K562 (cell line): ENCODE results near the gene DMWD. TPM values are rescaled to one million over a fixed set of nuclear protein-coding genes. Genes with fewer than 3 reads are reported as not detected.

Experiments used
- ARID1B ChIP-seq: fragments of 450-650 bp; IDR thresholded peaks from 2 replicates; pipeline ENCODE4 v1.6.1; 2016; ENCODE audit warnings: antibody characterized with exemption, mild to moderate bottlenecking, inconsistent platforms
- DMBX1 ChIP-seq: fragments of 250-450 bp; sonication (Bioruptor Pico); IDR thresholded peaks from 2 replicates; pipeline ENCODE4 v1.8.0; 2022; ENCODE audit warnings: inconsistent platforms, mild to moderate bottlenecking, moderate library complexity, borderline replicate concordance
- FOXA1 ChIP-seq: fragments of 450-650 bp; IDR thresholded peaks from 2 replicates; pipeline ENCODE4 v1.6.1; 2016; ENCODE audit warnings: mild to moderate bottlenecking, borderline replicate concordance
- FOXJ3 ChIP-seq: sonication (generic); formaldehyde crosslinking; IDR thresholded peaks from 2 replicates; pipeline ENCODE4 v1.4.0; 2020; ENCODE audit warnings: mild to moderate bottlenecking, missing genetic modification reagents
- GTF2B ChIP-seq: IDR thresholded peaks from 2 replicates; pipeline ENCODE4 v1.6.1; 2011; ENCODE audit not compliant: insufficient read length; ENCODE audit errors: extremely low read depth
- HMG20B ChIP-seq: fragments of 250-450 bp; sonication (Bioruptor Pico); IDR thresholded peaks from 2 replicates; pipeline ENCODE4 v1.5.0; 2021; ENCODE audit warnings: mild to moderate bottlenecking
- JUN ChIP-seq, 2 experiments: sonication (generic) in 1 of 2; formaldehyde crosslinking in 1 of 2; IDR thresholded peaks; 2 replicates each; pipeline versions ENCODE4 v1.6.1 to v1.8.0; 2012 to 2022; ENCODE audit warnings: borderline replicate concordance in 2 of 2, mild to moderate bottlenecking in 2 of 2, improper control_type of control experiment in 1 of 2, low read depth in 1 of 2, low read length in 1 of 2, missing genetic modification reagents in 1 of 2
- POU5F1 ChIP-seq: fragments of 150-350 bp; IDR thresholded peaks from 2 replicates; pipeline ENCODE4 v1.6.1; 2014; ENCODE audit warnings: borderline replicate concordance, low read length, low read depth, mild to moderate bottlenecking; ENCODE audit not compliant: partially characterized antibody
- RBM22 ChIP-seq: fragments of 200-400 bp; formaldehyde crosslinking; IDR thresholded peaks from 2 replicates; pipeline ENCODE4 v1.6.1; 2018; ENCODE audit warnings: low read length, low read depth; ENCODE audit not compliant: poor library complexity, severe bottlenecking
- ZNF431 ChIP-seq: sonication (generic); formaldehyde crosslinking; IDR thresholded peaks from 2 replicates; pipeline ENCODE4 v1.8.0; 2022; ENCODE audit warnings: mild to moderate bottlenecking, missing genetic modification reagents
- ZNF589 ChIP-seq: fragments of 200-800 bp; sonication (Bioruptor generic); IDR thresholded peaks from 2 replicates; pipeline ENCODE4 v1.6.1; 2016; ENCODE audit warnings: low read depth, missing genetic modification characterization, missing compliant biosample characterization
- ZNF76 ChIP-seq: fragments of 250-450 bp; sonication (Bioruptor Pico); IDR thresholded peaks from 2 replicates; pipeline ENCODE4 v1.4.0; 2020; ENCODE audit warnings: mild to moderate bottlenecking, moderate library complexity, borderline replicate concordance
- ZNF785 ChIP-seq: fragments of 250-450 bp; sonication (Bioruptor Pico); IDR thresholded peaks from 2 replicates; pipeline ENCODE4 v1.4.0; 2020; ENCODE audit warnings: mild to moderate bottlenecking
- ZSCAN29 ChIP-seq: fragments of 450-650 bp; IDR thresholded peaks from 2 replicates; pipeline ENCODE4 v1.6.1; 2017
- polyA plus RNA-seq, 8 experiments: library from polyadenylated mRNA; depleted of rRNA in 4 of 8; stranded (reverse) in 5 of 8; unstranded in 3 of 8; fragments of >200 nt; fragmentation: Nextera tagmentation in 2 of 8; fragmentation: Illumina TruSeq in 1 of 8; extraction: Ambion mirVana in 2 of 8; extraction: Trizol in 1 of 8; gene quantifications; 2 replicates each; pipeline versions ENCODE4 v1.2.1 to v1.2.3, GENCODE V29; 2011 to 2014; ENCODE audit warnings: inconsistent platforms in 1 of 8, missing spikeins in 1 of 8
- total RNA-seq, 7 experiments: library from RNA; depleted of rRNA in 6 of 7; stranded (reverse); fragments of >200 nt in 6 of 7; fragmentation: Illumina TruSeq in 2 of 7; extraction: Trizol in 2 of 7; gene quantifications; 2 replicates each; pipeline versions ENCODE4 v1.2.1 to v1.2.3, GENCODE V29; 2011 to 2021; ENCODE audit warnings: low replicate concordance in 1 of 7

The DMWD gene
- total and polyA plus RNA-seq, 9 of the 15 experiments (the other 6 are each of a cell fraction or from before 2014, with no cell fraction given): 4.7 to 54.6 (median 19.0) TPM

GRCh38 chr19:45779231-45780145 is 13.2 kb downstream of the DMWD start (continued):
- TF ChIP-seq ARID1B: peak; percentile 44; the same call in 1 of the 2 replicates
- no peak for TF ChIP-seq DMBX1 (CRISPR knock-in tag)
- TF ChIP-seq ZNF785: no peak
- TF ChIP-seq FOXA1: no peak
- no peak for TF ChIP-seq GTF2B
- TF ChIP-seq ZNF76 (CRISPR knock-in tag): no peak
- no peak for TF ChIP-seq RBM22
- TF ChIP-seq ZSCAN29: no peak
- TF ChIP-seq ZNF431 (CRISPR knock-in tag): no peak
- TF ChIP-seq FOXJ3 (CRISPR knock-in tag): no peak
- no peak for TF ChIP-seq ZNF589 (CRISPR knock-in tag)
- TF ChIP-seq POU5F1: no peak
- peak; percentile 35; the same call in 1 of the 2 replicates for TF ChIP-seq JUN (IDR thresholded peaks at IDR 0.05; ENCODE audit: borderline replicate concordance, low read depth, low read length)
- TF ChIP-seq JUN (CRISPR knock-in tag; IDR thresholded peaks at IDR 0.05; ENCODE audit: borderline replicate concordance): no peak
- no peak for TF ChIP-seq HMG20B
- TF ChIP-seq, all 486 proteins: peak for 102
